ENCODE measurements around the gene PKP3. TPM values are rescaled to one million over a fixed set of nuclear protein-coding genes. Genes with fewer than 3 reads are reported as not detected.

Gene PKP3, protein sequence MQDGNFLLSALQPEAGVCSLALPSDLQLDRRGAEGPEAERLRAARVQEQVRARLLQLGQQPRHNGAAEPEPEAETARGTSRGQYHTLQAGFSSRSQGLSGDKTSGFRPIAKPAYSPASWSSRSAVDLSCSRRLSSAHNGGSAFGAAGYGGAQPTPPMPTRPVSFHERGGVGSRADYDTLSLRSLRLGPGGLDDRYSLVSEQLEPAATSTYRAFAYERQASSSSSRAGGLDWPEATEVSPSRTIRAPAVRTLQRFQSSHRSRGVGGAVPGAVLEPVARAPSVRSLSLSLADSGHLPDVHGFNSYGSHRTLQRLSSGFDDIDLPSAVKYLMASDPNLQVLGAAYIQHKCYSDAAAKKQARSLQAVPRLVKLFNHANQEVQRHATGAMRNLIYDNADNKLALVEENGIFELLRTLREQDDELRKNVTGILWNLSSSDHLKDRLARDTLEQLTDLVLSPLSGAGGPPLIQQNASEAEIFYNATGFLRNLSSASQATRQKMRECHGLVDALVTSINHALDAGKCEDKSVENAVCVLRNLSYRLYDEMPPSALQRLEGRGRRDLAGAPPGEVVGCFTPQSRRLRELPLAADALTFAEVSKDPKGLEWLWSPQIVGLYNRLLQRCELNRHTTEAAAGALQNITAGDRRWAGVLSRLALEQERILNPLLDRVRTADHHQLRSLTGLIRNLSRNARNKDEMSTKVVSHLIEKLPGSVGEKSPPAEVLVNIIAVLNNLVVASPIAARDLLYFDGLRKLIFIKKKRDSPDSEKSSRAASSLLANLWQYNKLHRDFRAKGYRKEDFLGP
- 5.2 TPM for total RNA-seq

DNA sequence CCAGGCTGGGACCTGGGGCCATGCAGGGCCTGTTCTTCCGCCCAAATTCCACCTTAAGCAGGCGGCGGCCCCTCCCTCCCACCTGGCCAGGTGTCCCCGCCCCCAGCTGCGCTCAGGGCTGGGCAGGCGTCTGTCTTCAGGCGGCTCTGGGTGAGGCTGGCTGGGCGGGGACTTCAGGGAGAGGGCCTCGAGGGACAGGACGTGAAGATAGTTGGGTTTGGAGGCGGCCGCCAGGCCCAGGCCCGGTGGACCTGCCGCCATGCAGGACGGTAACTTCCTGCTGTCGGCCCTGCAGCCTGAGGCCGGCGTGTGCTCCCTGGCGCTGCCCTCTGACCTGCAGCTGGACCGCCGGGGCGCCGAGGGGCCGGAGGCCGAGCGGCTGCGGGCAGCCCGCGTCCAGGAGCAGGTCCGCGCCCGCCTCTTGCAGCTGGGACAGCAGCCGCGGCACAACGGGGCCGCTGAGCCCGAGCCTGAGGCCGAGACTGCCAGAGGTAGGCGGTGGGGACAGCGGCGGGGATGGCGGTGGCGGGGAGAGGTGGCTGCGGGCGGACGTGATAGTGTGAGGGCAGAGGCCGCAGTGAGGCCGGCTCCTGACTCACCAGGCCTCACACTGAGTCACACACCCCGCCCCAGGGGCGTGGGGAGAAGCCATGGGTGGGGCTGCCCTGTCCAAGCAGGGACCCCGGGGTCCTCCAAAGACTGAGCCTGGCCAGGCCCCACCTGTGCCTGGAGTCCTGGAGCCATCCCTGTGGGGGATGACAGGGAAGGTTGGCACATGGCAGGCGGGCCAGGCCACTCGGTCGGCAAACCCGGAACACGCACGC is at the start of gene PKP3:
Gene PKP3, plus strand, starts transcription at position 176 of the 824 bp plus-strand sequence. Its CDS starts 84 bp downstream, at position 260.

DNA sequence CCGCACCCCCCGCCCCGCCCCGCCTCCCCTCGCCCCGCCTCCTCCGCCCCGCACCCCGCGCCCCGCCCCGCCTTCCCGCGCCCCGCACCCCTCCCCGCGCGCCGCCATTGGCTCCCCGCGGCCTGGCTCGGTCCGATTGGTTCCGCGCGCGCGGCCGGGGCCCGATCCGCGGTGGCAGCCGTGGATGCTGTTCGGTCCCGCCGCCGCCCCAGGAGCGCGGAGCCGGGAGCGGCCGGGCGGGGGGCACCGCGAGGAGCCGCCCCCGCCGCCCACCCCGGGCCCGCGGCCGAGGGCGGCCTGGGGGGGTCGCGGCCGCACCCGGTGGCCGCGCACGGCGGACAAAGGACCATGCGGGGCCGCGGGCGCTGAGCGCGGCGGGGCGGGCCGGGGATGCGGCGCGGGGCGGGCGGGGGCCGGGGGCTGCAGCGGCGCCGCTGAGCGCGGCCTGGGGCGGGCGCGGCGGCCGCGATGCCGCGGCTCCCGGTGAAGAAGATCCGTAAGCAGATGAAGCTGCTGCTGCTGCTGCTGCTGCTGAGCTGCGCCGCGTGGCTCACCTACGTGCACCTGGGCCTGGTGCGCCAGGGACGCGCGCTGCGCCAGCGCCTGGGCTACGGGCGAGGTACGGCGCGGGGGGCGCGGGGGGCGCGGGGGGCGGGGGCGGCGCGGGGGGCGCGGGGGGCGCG is 24.5 kb upstream of the PKP3 start, which contains the start of gene B4GALNT4:
Gene B4GALNT4, plus strand, starts transcription at position 164 of the 683 bp plus-strand sequence. Its CDS starts 305 bp downstream, at position 469.

DNA sequence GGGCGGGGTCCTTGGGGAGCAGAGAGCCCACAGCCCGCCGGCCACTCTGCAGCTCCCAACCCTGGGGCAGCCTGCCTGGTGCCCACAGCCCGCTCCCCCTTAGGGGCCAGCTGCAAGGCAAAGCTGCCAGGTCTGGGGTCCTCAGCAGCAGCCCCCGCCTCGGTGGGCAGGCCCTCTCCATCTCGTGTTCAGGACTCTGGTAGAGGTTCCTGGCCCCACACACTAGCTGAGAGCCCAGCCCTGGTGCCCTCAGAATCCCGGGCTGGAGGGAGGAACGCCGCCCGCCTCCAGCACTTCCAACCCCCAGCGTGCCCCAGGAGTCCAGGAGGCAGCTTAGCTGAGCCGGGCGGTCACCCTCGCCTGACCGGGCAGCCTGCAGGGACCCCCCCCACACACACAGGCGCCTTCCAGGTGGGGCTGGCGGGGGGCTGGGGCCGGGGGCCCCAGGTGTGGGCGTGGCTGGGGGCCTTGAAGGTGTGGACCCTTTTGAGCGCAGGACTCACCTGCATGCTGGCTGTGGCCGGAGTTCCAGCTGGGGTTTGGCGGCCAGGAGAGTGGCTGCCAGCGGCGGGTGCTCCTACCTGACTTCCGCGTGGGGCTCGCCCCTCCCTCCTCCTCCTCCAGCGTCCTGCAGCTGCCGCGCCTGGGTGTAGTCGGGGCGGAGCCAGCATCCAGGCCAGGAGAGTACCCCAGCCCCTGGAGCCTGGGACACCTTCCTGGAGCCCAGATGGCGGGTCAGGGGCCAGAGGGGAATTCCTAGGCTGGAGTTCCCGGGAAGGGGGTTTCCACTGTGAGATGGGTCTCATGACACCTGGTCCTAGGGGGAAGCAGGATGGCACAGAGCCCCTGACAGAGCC is 47.6 kb downstream of the PKP3 start, which contains the start of gene ANO9:
Gene ANO9, minus strand, starts transcription at position 594 of the 857 bp plus-strand sequence. Its CDS starts 85 bp downstream, at position 509.

DNA sequence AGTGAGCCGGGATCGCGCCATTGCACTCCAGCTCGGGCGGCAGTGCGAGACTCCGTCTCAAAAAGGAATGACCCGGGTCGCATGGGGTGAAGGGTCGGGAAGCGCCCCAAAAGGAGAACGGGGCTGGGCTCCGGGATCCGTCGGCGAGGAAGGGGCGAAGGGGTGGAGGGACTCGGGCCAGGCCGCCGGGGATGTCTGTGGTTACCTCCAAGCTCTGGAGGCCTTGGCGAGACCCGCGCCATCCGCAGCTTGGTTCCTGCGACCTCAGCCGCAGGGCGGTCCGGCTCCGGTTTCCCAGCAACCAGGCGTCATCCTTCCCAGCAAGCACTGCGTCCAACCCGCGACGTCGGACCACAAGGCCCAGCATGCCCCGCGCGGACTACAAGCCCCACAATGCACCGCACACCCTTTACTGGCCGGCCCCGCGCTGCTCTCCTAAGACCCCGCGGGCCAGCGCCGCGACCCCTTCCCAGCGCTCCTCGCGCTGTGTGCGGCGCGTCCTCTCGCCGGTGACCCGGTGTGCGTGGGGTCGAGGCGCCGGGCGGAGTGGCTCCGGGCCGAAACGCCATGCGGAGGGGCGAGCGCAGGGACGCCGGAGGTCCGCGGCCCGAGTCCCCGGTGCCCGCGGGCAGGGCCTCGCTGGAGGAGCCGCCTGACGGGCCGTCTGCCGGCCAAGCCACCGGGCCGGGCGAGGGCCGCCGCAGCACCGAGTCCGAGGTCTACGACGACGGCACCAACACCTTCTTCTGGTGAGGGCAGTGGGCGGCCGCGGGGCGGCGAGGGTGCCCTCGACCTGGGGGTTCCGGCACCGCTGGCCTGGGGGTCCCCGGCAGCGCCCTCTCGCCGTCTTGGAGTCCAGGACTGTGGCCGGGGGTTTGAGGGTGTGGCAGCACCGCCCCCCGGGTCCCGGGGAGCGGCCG is 56.1 kb downstream of the PKP3 start, which contains the start of gene PTDSS2:
Gene PTDSS2, plus strand, starts transcription at position 391 of the 920 bp plus-strand sequence. Its CDS starts 177 bp downstream, at position 568.

Small RNA genes lying within 50 kb of the gene (small RNA-seq; reads per million reads assigned to genes)
- gene RN7SL838P (ENCODE audit: low replicate concordance), result not detected

Other genes starting within 250 kb of the PKP3 start
- gene SCGB1C1, start 201.1 kb upstream of the PKP3 start, total RNA-seq, result not detected
- gene BET1L, start 186.8 kb upstream of the PKP3 start, total RNA-seq, result 25.4 TPM
- gene RIC8A, start 186.5 kb upstream of the PKP3 start, total RNA-seq, result 89.1 TPM
- gene SIRT3, start 157.9 kb upstream of the PKP3 start, total RNA-seq, result 22.7 TPM
- gene PSMD13, start 157.2 kb upstream of the PKP3 start, total RNA-seq, result 96.4 TPM
- gene NLRP6, start 115.8 kb upstream of the PKP3 start, total RNA-seq, result 0.64 TPM
- gene PGGHG, start 105.1 kb upstream of the PKP3 start, total RNA-seq, result 38.4 TPM
- gene IFITM5, start 94.7 kb upstream of the PKP3 start, total RNA-seq, result not detected
- 55.9 TPM for gene IFITM2, start 86.4 kb upstream of the PKP3 start, total RNA-seq
- 44.6 TPM for gene IFITM1, start 80.2 kb upstream of the PKP3 start, total RNA-seq
- gene IFITM3, start 73.3 kb upstream of the PKP3 start, total RNA-seq, result 156 TPM
- 53.1 TPM for gene B4GALNT4, start 24.7 kb upstream of the PKP3 start, total RNA-seq
- gene SIGIRR, start 20.8 kb downstream of the PKP3 start, total RNA-seq, result 40.8 TPM
- gene ANO9, start 47.8 kb downstream of the PKP3 start, total RNA-seq, result 12.8 TPM
- 48.8 TPM for gene PTDSS2, start 56.1 kb downstream of the PKP3 start, total RNA-seq
- gene RNH1, start 113.0 kb downstream of the PKP3 start, total RNA-seq, result 143 TPM
- 23.0 TPM for gene HRAS, start 141.4 kb downstream of the PKP3 start, total RNA-seq
- gene LRRC56, start 143.3 kb downstream of the PKP3 start, total RNA-seq, result 1.8 TPM
- 2.3 TPM for gene LMNTD2, start 166.5 kb downstream of the PKP3 start, total RNA-seq
- gene RASSF7, start 166.8 kb downstream of the PKP3 start, total RNA-seq, result 55.8 TPM
- gene PHRF1, start 182.3 kb downstream of the PKP3 start, total RNA-seq, result 29.7 TPM
- 18.1 TPM for gene IRF7, start 221.7 kb downstream of the PKP3 start, total RNA-seq
- gene CDHR5, start 230.7 kb downstream of the PKP3 start, total RNA-seq, result 21.3 TPM
- 7.6 TPM for gene SCT, start 233.0 kb downstream of the PKP3 start, total RNA-seq
- 1.3 TPM for gene DRD4, start 243.1 kb downstream of the PKP3 start, total RNA-seq